ENCODE measurements around the gene WDHD1. TPM values are rescaled to one million over a fixed set of nuclear protein-coding genes. Genes with fewer than 3 reads are reported as not detected.

The WDHD1 gene
- polyA plus RNA-seq, 3 donors, result 0.19 to 0.37 (median 0.30) TPM

DNA sequence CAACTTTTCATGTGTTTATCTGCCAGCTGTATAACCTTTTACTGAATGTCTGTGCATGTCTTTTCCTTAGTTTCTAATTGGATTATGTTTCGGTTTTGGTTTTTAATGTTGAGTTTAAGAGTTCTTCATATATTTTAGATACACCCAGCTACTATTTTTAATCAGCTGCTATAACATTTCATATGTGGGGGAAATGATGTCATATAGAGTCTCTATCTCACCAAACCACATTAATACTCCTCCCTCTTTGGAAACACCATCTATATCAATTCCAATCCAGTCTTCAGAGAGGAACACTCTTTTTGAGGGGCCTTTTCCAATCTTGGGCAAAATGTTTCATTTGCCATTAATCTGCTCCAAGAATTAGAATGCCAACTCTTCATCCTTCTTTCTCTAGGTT, 95.8 kb downstream of the WDHD1 start:
- H3K4me1 Mint-ChIP-seq, result peaks cover 7% of the 10 kb centered on the region
- no peak overlapping the region for H2AFZ ChIP-seq (ENCODE audit: insufficient read depth, low read depth, low read length, poor library complexity, severe bottlenecking)
- H3K79me2 ChIP-seq (ENCODE audit: insufficient read depth, low read length), result no peaks in the 10 kb centered on the region
- DNase-seq, result no peak
- H3K9me3 ChIP-seq (replicated peaks in 1 of 2; ENCODE audit: control insufficient read depth in 1 of 2, insufficient read depth in 1 of 2, low read length in 2 of 2), result no peaks in the 10 kb centered on the region
- H3K9ac ChIP-seq (ENCODE audit: insufficient read depth, low read length, poor library complexity, severe bottlenecking), result no peak overlapping the region
- no peaks in the 10 kb centered on the region for H3K27me3 ChIP-seq (ENCODE audit: control insufficient read depth in 2 of 2, insufficient read depth in 2 of 2, low read length in 2 of 2)
- intact Hi-C loops (cut with micrococcal nuclease), result no loop called here
- WGBS (ENCODE audit: insufficient coverage), result no CpG with 5 or more reads among the region's 1 CpG
- peaks cover 0 to 2% (median 1%) of the 10 kb centered on the region in 3 donors for H3K27me3 Mint-ChIP-seq (ENCODE audit: low read depth in 3 of 3)
- H4K20me1 ChIP-seq (ENCODE audit: insufficient read depth, low read length), result no peaks in the 10 kb centered on the region
- H3K9me3 Mint-ChIP-seq, result no peaks in the 10 kb centered on the region
- no peak overlapping the region for H3K4me3 ChIP-seq (replicated peaks in 1 of 3; ENCODE audit: low read depth in 2 of 3, low read length in 3 of 3)
- no peak overlapping the region for H3K4me2 ChIP-seq (replicated peaks; ENCODE audit: extremely low read depth, low read length, poor library complexity, severe bottlenecking)
- H3K4me1 ChIP-seq (ENCODE audit: control insufficient read depth in 1 of 2, insufficient read depth in 2 of 2, low read length in 2 of 2), result no peaks in the 10 kb centered on the region
- H3K36me3 ChIP-seq (replicated peaks in 1 of 2; ENCODE audit: control insufficient read depth in 1 of 2, insufficient read depth in 2 of 2, low read length in 2 of 2), result no peaks in the 10 kb centered on the region
- TF ChIP-seq, protein P1, sequence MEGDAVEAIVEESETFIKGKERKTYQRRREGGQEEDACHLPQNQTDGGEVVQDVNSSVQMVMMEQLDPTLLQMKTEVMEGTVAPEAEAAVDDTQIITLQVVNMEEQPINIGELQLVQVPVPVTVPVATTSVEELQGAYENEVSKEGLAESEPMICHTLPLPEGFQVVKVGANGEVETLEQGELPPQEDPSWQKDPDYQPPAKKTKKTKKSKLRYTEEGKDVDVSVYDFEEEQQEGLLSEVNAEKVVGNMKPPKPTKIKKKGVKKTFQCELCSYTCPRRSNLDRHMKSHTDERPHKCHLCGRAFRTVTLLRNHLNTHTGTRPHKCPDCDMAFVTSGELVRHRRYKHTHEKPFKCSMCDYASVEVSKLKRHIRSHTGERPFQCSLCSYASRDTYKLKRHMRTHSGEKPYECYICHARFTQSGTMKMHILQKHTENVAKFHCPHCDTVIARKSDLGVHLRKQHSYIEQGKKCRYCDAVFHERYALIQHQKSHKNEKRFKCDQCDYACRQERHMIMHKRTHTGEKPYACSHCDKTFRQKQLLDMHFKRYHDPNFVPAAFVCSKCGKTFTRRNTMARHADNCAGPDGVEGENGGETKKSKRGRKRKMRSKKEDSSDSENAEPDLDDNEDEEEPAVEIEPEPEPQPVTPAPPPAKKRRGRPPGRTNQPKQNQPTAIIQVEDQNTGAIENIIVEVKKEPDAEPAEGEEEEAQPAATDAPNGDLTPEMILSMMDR (IDR thresholded peaks at IDR 0.05), result no peak
- no peak overlapping the region for H3K27ac ChIP-seq (ENCODE audit: low read depth in 1 of 2, low read length in 2 of 2)
- peak overlapping the region in 1 of 7 donors; percentile 52 for H3K27ac Mint-ChIP-seq
- H3K36me3 Mint-ChIP-seq, result no peaks in the 10 kb centered on the region
- H3K4me3 Mint-ChIP-seq, result no peak overlapping the region

DNA sequence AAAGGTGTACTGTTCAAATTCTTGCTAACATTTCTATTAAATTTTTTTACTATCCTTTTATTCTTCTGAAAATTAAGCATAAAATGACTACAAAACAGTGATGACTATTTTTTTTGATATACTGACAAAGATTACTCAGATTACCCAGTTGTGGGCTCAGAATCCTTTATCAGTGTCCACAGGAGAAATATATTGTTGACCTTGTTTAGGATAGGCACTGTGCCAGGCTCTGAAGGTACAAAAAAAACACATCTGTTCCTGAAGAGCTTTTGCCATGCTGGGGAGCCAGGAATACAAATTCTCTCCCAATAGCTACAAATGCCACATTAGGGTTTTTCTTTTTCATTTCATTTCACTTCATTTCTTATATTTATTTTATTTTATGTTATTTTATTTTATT, 97.3 kb downstream of the WDHD1 start:
- H3K9me3 ChIP-seq (replicated peaks in 1 of 2; ENCODE audit: control insufficient read depth in 1 of 2, insufficient read depth in 1 of 2, low read length in 2 of 2), result no peaks in the 10 kb centered on the region
- no peak for DNase-seq
- no peaks in the 10 kb centered on the region for H3K36me3 ChIP-seq (replicated peaks in 1 of 2; ENCODE audit: control insufficient read depth in 1 of 2, insufficient read depth in 2 of 2, low read length in 2 of 2)
- H2AFZ ChIP-seq (ENCODE audit: insufficient read depth, low read depth, low read length, poor library complexity, severe bottlenecking), result no peak overlapping the region
- no peaks in the 10 kb centered on the region for H3K9me3 Mint-ChIP-seq
- no peak overlapping the region for H3K27ac Mint-ChIP-seq
- no peak overlapping the region for H3K4me3 ChIP-seq (replicated peaks in 1 of 3; ENCODE audit: low read depth in 2 of 3, low read length in 3 of 3)
- TF ChIP-seq, protein P1 (IDR thresholded peaks at IDR 0.05), result no peak
- intact Hi-C loops (cut with micrococcal nuclease), result no loop called here
- no peak overlapping the region for H3K4me3 Mint-ChIP-seq
- H3K79me2 ChIP-seq (ENCODE audit: insufficient read depth, low read length), result no peaks in the 10 kb centered on the region
- no peak overlapping the region for H3K4me2 ChIP-seq (replicated peaks; ENCODE audit: extremely low read depth, low read length, poor library complexity, severe bottlenecking)
- peaks cover 7% of the 10 kb centered on the region for H3K4me1 Mint-ChIP-seq
- peaks cover 0 to 4% (median 2%) of the 10 kb centered on the region in 3 donors for H3K27me3 Mint-ChIP-seq (ENCODE audit: low read depth in 3 of 3)
- no peaks in the 10 kb centered on the region for H3K27me3 ChIP-seq (ENCODE audit: control insufficient read depth in 2 of 2, insufficient read depth in 2 of 2, low read length in 2 of 2)
- no peak overlapping the region for H3K27ac ChIP-seq (ENCODE audit: low read depth in 1 of 2, low read length in 2 of 2)
- H4K20me1 ChIP-seq (ENCODE audit: insufficient read depth, low read length), result no peaks in the 10 kb centered on the region
- no peak overlapping the region for H3K9ac ChIP-seq (ENCODE audit: insufficient read depth, low read length, poor library complexity, severe bottlenecking)
- H3K4me1 ChIP-seq (ENCODE audit: control insufficient read depth in 1 of 2, insufficient read depth in 2 of 2, low read length in 2 of 2), result no peaks in the 10 kb centered on the region
- H3K36me3 Mint-ChIP-seq, result no peaks in the 10 kb centered on the region
